Mucosa of gallbladder (tissue), 1 donor: ENCODE results near the gene DOCK11. TPM values are rescaled to one million over a fixed set of nuclear protein-coding genes. Genes with fewer than 3 reads are reported as not detected.
"Not testable (repeated sequence)": the region's sequence is repeated elsewhere in the genome, so short reads cannot be mapped to it uniquely, and the experiment has no call there.

ENCODE experiments used
- DNase-seq: peaks from one replicate; pipeline ENCODE4 v3.0.0-alpha.2; 2020; ENCODE audit warnings: low spot score
- total RNA-seq: library from RNA; stranded (reverse); gene quantifications from one replicate; pipeline ENCODE4 v1.2.1, GENCODE V29; 2021
- donor health status: DM: no; HTN: no; CAD: no.

The DOCK11 gene
- total RNA-seq, 1 donor from 2014 or later = 16.3 TPM

DNA sequence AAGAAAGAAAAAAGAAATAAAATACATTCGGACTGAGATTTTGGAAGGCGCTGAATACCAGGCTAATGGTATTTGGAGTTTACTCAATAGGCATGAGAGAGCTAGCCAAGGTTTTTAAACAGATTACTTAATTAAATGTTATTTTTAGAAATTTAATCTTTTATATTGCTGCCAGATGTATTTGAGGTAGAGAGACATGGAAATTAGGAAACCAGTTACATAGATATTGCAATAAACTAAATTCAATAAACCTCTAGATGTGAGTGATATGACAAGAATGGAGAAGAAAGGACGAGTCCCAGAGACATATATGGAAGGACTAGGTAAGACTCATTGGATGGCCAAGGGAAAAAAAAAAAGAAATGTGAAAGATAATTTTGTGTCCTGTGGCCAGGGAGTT lies 193.3 kb downstream of the DOCK11 start:
- DNase-seq = no peak

DNA sequence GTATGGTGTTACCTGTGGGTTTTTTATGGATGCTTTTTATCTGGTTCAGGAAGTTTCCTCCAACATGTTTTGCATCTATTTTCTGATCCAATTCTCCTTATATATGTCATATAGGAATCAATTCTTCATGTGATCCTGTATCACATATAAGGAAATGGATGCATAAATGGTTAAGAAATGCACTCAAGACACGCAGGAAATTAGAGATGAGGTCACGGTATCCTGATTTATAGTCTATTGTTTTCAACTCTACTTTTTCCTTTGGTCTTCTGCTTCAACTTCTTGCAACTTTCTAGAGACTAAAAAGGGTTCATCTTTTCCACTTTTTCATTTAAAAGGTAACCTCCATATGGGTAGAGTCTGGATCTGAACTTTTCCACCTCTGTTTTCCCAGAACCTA lies 198.2 kb downstream of the DOCK11 start:
- no peak for DNase-seq

DNA sequence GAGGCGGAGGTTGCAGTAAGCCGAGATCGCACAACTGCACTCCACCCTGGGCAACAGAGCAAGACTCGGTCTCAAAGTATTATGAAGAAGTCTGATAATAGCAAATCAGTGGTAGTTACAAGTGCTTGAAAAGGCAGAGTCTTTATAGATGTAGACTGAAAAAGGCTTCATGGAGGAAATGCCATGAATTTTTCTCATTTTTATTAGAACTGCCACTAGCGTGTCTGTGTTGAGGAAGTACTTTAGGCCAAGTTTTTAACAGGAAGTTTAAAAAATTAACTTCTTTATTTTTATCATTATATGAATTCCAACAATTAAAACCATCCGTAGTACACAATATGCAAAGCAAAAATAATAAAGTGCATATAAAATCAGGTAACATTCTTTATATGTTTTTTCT lies 199.0 kb downstream of the DOCK11 start:
- DNase-seq = no peak

DNA sequence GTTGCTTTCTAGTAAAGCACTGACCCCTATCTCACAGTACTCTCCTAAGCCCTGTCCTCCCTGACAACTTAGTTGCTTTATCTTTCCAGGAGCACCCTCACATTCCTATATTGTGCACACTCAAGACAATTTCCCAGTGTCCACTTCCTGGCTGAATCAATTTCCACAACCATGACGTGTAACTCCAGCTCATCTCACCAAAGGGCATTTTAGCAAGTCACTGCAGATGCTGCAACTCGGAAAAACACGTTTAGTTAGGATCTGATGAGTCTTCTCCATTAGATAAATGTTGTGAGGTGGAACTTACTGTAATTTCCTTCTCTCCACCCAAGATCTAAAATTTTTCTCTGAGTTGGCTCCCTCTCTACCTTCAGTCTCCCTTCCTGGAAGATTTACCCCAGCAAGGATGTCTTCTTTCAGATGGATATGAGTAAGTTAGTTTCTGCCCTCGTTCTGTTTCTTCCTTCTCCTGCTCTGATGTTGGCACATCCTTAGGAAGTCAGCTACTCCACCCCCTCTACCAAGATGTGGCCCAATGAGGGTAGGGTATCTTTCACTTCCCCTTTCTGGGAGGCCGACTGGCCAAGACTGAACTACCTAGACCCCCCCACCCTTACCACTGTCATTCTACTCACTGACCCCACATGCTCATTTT lies 203.0 kb downstream of the DOCK11 start:
- DNase-seq = no peak

DNA sequence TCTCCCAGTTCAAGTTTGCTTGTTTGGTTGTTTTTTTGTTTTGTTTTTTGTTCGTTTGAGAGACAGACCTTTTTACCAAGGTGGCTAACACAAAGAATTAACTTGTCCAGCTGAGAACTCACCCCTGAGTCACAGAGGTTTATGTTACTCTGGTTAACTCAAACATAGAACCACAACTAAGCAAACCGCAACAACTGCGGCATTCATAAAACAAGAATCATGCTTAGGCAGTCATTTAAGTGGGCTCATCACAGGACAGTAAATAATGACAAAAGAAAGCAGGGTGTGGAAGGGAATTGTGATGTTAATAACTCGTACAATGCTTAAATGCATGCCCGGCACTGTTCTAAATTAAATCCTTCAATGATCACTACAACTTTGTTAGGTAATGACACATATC lies 207.1 kb downstream of the DOCK11 start:
- DNase-seq = no peak

DNA sequence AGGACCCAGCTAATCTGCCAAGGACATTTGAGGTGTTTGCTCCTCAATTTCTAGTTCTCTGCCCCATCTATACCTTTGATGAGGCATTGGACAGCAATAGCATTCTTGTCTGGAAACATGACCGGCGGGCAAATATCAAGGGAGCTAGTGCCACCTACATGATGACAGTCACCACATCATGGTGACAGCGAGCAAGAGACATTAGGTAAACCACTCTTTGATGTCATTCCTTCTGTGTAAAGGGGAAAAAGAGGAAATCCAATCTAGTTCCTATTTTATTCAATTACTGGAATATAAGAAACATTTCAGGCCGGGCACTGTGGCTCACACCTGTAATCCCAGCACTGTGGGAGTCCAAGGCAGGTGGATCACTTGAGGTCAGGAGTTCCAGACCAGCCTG lies 211.1 kb downstream of the DOCK11 start:
- no peak for DNase-seq

DNA sequence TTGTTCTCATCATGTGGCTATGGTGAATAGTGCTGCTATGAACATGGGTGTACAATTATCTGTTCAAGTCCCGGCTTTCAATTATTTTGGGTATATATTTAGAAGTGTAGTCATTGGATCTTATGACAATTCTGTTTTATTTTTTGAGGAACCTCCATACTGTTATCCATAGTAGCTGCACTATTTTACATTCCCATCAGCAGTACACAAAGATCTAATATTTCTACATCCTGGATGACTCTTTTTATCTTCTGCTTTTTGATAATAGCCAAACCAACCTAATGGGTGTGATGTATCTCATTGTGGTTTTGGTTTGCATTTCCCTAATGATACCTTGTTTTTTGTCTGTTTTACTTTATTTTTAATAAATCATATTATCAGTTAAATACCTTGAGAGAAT lies 218.9 kb downstream of the DOCK11 start:
- no peak for DNase-seq

DNA sequence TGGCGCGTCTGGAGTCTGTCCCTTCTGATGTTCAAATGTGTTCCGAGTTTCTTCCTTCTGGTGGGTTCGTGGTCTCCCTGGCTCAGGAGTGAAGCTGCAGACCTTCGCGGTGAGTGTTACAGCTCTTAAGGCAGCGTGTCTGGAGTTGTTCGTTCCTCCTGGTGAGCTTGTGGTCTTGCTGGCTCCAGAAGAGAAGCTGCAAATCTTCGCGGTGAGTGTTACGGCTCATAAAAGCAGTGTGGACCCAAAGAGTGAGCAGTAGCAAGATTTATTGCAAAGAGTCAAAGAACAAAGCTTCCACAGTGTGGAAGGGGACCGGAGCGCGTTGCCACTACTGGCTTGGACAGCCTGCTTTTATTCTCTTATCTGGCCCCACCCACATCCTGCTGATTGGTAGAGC lies 220.3 kb downstream of the DOCK11 start:
- DNase-seq = not testable (repeated sequence)

DNA sequence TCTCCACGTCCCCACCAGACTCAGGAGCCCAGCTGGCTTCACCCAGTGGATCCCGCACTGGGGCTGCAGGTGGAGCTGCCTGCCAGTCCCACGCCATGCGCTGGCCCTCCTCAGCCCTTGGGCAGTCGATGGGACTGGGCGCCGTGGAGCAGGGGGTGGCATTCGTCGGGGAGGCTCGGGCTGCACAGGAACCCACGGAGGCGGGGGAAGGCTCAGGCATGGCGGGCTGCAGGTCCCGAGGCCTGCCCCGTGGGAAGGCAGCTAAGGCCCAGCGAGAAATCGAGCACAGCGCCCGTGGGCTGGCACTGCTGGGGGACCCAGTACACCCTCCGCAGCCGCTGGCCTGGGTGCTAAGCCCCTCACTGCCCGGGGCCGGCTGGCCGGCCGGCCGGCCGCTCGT lies 221.2 kb downstream of the DOCK11 start:
- not testable (repeated sequence) for DNase-seq

DNA sequence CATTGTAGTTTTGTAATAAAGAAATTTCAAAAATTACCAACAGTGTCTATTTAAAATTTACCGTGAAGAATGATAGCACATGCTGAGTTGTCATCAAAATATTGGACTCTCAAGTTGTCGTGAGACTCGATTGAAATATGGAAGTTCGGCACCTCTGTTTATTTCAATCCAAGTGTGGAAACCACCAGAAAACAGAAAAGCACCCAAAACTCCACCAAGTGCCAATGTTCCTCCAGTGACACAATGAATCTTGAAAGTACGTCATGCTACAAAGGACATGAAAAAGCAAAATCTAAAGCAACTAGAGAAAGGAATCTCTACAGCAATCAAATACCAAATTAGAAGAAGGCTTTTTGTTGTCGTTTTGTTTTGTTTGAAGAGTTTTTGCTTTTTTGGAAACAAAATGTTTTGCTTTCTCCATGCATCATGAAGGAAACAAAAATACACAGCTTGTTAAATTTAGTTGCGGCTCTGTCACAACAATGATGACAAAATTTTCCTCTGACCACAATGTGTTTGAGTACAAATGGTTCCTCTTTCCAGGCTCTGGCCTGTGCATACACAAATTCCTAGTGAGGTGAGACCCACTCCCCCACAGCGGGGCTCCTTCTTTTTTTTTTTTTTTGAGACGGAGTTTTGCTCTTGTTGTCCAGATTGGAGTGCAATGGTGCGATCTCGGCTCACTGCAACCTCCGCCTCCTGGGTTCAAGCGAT lies 222.2 kb downstream of the DOCK11 start:
- no peak for DNase-seq

DNA sequence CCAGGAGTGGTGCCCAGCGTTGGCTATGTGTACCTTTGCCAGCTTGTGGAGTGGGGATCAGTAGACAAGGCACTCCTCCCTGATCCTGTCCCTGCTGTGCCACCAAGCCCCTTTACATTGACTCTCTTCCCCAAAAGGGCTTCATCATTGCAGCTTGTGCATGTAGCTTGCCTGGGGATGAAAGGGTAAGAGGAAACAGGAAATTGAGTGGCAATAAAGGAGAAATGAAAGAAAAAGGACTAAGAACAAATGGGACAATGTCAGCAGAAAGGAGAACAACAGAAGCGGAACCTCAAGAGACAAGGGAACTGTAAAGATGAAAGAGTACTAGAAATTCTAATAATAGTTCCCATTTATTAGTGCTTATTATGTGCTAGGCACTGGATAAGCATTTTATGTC lies 223.1 kb downstream of the DOCK11 start:
- no peak for DNase-seq

DNA sequence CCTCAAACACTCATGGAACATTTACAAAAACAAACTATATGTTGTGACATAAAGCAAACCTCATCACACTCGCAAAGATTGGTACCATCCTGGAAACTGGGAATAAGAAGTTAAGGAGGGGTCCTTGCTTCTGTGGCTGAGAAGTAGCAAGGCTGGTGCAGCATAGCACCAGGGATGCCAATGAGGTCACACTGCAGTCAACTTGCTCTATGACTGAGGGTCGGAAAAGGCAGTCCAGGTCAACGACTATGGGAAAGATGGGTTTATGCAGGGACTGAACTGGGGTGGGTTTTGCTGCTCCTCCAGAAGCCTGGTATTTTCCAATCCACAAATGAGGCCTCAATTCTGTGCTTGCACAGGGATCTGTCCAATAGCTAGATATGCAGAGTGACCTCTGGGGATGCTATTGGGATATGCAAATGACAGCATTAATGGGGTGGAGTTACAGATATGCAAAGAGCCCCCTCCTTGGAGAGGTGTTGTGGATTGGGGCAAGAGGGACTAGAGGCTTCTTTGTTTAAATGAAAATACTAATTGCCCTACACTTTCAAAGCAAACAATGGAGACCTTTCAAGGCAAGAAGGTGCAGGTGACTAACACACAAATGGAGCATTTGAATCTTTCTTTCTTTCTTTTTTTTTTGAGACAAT lies 224.6 kb downstream of the DOCK11 start:
- DNase-seq = no peak

DNA sequence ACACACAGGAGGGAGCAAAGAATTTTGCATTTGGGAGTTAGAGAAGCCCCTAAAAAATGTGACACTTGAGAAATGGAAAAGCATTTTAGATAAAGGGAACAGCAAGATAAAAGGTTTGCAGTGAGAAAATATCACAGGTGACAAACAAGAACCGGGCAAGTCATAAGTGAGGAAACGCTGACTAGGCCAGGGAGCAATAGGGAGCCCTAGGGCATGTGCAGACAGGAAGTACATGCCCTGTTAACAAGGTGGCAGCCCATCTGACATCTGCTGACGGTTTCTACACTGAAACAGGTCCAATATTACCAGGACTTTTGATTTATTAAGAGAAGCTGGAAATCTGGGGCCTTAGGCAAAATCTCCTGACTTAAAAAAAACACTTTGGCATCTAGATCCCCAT lies 227.8 kb downstream of the DOCK11 start:
- no peak for DNase-seq

DNA sequence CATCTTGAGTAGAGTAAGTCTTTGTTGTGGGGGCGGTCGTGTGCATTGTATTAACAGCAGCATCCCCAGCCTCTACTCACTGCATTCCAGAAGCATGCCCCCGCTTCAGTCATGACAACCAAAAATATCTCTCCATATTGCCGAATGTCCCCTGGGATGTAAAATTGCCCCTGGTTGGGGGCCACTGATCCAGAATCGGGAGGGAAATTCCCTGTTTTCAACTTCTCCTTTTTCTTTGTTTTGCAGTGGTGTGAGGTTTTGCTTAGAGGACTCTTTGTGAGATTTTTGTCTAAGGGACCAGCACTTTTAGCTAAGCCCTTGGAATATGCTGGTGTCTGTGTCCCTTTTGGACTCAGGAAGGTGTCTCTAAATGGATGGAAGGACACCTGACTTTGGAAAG lies 228.8 kb downstream of the DOCK11 start:
- no peak for DNase-seq

DNA sequence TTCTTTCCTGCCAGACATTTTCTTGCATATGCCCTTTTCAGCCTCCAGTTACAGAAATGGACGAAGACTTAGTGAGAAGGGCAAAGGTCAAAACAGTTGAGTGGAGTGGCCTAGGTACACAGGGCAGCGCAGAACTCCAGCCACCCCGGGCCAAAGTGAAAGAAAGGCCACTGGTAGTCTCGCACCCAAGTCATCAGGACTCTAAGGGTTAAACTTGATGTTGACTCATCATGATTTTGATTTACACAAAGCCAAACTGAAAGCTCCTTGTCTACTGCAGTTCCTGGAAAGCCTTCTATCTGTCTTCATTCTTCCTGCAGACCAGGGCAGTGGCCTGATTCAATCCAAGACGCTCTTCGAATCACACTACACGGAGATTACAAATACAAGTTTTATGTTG lies 229.2 kb downstream of the DOCK11 start:
- no peak for DNase-seq

DNA sequence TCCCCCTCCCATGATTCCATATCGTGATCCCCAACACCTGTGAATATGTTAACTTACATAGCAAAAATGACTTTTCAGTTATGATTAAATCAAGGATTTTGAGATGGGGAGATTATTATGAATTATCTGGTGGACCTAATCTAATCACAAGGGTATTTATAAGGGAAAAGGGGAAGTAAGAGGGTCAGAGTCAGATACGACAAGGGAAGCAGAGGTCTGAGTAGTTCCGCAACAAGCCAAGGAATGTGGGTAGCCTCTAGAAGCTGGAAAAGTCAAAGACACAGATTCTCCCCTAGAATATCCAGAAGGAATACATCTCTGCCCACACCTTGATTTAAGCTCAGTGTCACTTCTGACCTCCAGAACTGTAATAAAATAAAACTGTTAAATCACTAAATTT lies 230.8 kb downstream of the DOCK11 start:
- DNase-seq = no peak

DNA sequence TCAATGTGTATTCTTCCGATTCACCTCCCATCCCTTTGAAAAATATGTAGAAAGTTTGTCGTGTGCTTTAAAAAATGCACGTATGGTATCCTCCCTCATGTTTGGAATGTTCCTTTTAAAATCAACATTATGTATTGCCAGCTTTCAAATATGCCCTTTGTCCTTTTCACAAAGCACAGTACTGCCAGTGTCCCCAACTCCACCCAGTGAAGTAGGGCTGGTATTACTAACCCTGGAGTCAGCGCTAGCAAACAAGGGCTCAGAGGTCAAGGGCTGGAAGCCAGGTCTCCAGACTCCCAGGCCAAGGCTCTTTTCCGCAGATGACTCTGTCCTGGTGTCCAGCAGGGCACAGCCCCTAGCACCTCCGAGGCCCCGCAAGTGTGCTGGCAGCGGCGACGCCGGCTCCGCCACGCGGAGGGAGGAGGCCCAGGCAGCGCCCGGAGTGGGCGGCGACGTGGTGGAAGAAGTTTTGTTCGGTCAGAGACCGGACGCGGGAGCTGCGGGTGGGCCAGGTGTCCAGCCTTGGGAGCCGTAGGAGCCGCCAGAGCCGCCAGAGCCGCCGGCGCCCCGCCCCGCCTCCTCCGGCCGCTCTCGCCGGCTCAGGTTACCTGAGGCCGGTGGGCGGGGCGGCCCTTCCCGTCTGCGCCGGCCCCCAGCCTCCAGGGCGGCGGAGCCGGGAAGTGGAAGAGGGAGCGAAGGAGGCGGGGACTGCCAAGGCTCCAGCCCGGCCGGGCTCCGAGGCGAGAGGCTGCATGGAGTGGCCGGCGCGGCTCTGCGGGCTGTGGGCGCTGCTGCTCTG lies 231.5 kb downstream of the DOCK11 start, which contains the start of gene IL13RA1:
Gene IL13RA1, plus strand, starts transcription at position 720 of the 799 bp plus-strand sequence. Its CDS starts 33 bp downstream, at position 753.
- peak; percentile 72 for DNase-seq

DNA sequence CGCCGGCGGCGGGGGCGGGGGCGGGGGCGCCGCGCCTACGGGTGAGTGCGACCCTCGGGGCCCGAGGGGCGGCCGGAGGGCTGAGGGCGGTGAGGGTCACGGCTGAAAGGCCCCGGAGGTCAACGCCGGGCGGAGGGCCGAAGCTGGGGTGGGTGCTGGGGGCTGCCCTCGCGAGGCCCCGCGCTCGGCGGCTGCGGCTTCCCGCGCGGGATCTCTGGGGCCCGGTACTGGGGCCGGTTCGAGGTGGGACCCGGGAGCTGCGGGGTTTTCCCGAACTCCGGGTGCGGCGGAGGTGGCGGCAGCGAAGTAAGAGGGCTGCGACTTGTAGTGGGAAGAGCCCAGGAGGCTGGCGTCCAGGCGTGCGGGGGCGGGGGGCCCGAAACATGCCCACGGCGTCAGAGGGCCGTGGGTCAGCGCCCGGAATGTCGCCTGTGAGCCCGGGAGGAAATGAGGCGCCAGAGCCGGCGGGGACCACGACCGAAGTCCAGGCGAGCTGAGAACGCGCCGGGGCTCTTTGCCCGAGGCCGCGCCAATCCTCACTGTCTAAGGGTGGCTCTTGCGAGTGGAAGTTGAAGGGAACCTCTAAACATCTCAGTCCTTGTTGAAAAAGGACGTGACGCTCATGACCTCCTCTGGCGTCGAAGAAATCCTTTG lies 232.2 kb downstream of the DOCK11 start:
- peak; percentile 14 for DNase-seq

DNA sequence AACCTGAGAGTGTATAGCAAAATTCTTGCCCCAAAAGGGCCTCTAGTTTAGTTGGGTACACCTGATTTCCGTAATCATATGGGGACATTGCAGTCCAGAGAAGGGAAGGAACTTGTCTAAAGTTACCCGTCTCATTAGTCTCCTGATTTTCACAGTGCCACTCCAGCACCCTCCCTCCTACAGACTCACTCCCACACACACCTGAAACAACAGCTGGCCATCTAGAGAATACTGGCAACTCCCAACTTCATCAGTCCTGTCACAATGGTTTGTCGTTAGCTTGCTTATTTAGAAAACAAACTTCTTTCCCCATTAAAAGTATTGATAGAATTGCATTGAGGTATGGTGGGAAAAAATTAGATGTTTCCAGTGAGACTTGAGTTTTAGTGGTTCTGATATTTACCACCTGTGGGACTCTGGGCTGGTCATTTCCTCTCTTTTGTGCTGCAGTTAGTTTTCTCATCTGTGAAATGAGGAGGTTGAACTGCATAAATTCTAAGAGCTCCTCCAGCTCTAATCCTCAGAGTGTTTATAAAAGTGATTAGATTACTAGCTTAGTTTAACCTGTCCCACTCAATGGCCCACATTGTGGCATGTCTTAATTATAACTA lies 233.5 kb downstream of the DOCK11 start:
- DNase-seq = no peak

DNA sequence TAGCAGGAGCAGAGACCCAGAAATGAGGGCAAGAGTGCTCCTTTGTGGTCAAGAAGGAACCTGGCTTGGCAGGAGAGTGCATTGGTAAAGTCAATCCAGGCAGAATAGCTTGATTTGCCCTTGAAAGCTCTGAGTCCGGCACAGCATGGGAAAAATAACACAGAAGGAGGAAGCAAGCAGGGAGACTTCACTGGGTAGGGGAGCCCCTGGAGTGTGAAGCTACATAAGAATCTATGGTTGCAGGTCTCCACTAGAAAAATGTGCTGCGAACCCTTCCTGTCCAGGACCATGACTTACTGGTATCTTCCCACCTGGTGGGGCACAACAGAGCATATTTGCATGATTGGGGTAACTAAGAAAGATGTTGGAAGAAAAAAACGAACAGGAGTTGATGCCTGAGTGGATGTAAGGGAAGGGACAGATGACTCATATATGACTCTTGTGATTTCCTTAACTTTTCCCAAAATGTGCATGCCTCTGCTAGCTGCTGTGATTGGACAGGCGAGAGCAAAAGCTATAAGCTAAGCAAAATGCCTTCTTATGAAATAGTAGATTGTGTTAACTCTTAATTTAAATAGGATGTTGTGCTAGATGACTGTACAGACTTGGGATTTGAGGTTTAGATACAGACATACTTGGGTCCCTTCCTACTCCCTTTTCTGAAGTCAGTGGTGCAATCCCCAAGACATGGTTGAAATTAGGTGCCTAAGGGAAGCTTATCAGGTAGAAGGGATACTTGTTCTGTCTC lies 235.1 kb downstream of the DOCK11 start:
- no peak for DNase-seq
